ENCODE data around the gene INKA2. TPM values are rescaled to one million over a fixed set of nuclear protein-coding genes. Genes with fewer than 3 reads are reported as not detected.

INKA2 gene
- total and polyA plus RNA-seq, 9 donors, result 2.3 to 22.2 (median 5.9) TPM

DNA sequence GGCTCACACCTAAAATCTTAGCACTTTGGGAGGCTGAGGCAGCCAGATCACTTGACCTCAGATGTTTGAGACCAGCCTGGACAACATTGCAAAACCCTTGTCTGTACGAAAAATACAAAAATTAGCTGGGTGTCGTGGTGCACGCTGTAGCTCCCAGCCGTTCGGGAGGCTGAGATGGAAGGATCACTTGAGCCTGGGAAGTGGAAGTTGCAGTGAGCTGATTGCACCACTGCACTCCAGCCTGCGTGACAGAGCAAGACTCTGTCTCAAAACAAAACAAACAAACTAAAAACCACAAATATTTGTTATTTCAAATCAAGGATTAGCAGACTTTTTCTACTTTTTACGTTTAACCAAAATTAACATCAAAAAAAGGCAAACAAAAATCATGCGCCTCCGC lies 31.3 kb downstream of the INKA2 start:
- Histone ChIP-seq H3K4me1 (ENCODE audit: insufficient read depth) (no peaks in the 10 kb centered on the region), H3K27me3 (no peaks in the 10 kb centered on the region), H3K9me3 (no peaks in the 10 kb centered on the region), H3K27ac (no peak overlapping the region), H3K36me3 (no peaks in the 10 kb centered on the region), H3K4me3 (no peak overlapping the region)
- intact Hi-C loops (cut with DNase I), result loop anchor here in 1 of 4 donors (5.0 kb wide), 1 partner anchor 1974 kb away; no protein-coding TSS in a partner anchor
- TF ChIP-seq, protein P1, sequence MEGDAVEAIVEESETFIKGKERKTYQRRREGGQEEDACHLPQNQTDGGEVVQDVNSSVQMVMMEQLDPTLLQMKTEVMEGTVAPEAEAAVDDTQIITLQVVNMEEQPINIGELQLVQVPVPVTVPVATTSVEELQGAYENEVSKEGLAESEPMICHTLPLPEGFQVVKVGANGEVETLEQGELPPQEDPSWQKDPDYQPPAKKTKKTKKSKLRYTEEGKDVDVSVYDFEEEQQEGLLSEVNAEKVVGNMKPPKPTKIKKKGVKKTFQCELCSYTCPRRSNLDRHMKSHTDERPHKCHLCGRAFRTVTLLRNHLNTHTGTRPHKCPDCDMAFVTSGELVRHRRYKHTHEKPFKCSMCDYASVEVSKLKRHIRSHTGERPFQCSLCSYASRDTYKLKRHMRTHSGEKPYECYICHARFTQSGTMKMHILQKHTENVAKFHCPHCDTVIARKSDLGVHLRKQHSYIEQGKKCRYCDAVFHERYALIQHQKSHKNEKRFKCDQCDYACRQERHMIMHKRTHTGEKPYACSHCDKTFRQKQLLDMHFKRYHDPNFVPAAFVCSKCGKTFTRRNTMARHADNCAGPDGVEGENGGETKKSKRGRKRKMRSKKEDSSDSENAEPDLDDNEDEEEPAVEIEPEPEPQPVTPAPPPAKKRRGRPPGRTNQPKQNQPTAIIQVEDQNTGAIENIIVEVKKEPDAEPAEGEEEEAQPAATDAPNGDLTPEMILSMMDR (IDR thresholded peaks at IDR 0.05), result no peak
- TF ChIP-seq EP300 (IDR thresholded peaks at IDR 0.05) (no peak), POLR2A (IDR thresholded peaks at IDR 0.05) (no peak)
- no peak for DNase-seq
- 56 to 65% (median 60%) methylated on average over 9 of the region's 9 CpGs for WGBS, 3 donors

DNA sequence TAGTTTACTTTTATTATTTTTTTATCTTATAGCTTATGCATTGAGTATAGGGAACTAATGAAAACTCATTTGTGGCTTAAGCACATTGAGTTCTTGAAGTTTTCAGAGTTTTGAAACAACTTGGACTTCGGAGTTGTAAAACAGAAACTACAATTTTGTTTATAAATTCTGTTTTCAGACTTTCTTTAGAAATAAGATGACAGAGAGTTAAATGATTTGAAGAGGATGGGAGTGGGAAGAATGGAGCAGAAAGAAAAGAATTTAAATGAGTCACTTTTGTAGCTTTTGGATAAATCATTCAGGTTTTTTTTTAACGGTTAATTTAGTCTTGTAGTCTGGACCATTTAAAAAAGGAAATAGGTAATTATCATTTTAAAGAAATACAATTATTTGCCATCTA lies 32.3 kb downstream of the INKA2 start:
- TF ChIP-seq EP300 (IDR thresholded peaks at IDR 0.05), result no peak
- TF ChIP-seq, protein P1 (IDR thresholded peaks at IDR 0.05), result no peak
- TF ChIP-seq POLR2A (IDR thresholded peaks at IDR 0.05), result no peak
- H3K27me3 ChIP-seq, result no peaks in the 10 kb centered on the region
- H3K4me1 ChIP-seq (ENCODE audit: insufficient read depth), result no peaks in the 10 kb centered on the region
- no peak overlapping the region for H3K27ac ChIP-seq
- WGBS, 3 donors, result 37 to 59% (median 42%) methylated on average over 2 of the region's 2 CpGs
- no peak for DNase-seq
- no peaks in the 10 kb centered on the region for H3K9me3 ChIP-seq
- no peak overlapping the region for H3K4me3 ChIP-seq
- intact Hi-C loops (cut with DNase I), result loop anchor here in 1 of 4 donors (5.0 kb wide), 1 partner anchor 1975 kb away; no protein-coding TSS in a partner anchor
- H3K36me3 ChIP-seq, result no peaks in the 10 kb centered on the region

DNA sequence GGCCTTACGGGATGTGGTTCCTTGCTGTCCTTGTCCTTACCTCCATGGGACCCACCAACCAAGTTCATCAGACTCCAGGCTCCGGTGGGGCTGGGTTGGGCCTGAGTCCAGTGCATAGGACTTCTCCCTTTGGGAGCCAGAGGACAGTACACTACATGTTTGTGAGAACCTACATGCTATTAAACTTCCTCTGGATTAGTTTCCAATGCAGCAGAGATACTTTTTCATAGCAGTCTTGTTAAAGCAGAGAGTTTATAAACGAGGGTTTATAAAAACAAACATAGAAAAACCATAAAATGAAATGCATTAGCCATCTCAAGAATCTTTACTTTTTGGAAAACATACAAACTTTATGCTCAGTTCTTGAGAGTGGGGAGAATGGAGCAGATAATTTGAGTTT lies 33.4 kb downstream of the INKA2 start:
- Histone ChIP-seq H3K36me3 (no peaks in the 10 kb centered on the region), H3K4me1 (ENCODE audit: insufficient read depth) (no peaks in the 10 kb centered on the region), H3K27me3 (no peaks in the 10 kb centered on the region), H3K4me3 (no peak overlapping the region), H3K27ac (no peak overlapping the region), H3K9me3 (no peaks in the 10 kb centered on the region)
- TF ChIP-seq POLR2A (IDR thresholded peaks at IDR 0.05), result no peak
- TF ChIP-seq, protein P1 (IDR thresholded peaks at IDR 0.05), result no peak
- TF ChIP-seq EP300 (IDR thresholded peaks at IDR 0.05), result no peak
- intact Hi-C loops (cut with DNase I), result loop anchor here in 1 of 4 donors (5.0 kb wide), 1 partner anchor 1976 kb away; no protein-coding TSS in a partner anchor
- WGBS, 3 donors, result 68 to 74% (median 71%) methylated on average over 3 of the region's 3 CpGs
- no peak for DNase-seq

DNA sequence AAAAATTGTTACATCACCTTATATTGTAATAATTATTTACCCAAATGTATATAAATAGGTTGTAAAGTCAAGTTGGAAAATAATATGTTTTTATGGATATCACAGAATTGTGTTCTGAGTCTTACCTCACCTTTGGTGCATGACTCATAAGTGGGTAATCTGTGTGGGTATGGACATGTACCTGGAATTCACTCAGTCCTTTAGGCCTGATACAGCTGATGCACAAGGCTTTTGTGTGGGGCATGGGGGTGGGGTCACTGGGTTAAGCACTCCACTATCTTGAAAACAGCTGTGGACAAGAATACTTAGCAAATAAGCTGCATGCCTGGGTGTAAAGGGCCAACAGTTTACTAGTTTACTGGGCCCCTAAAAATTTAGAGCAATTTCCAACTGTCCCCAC lies 34.4 kb downstream of the INKA2 start:
- no peaks in the 10 kb centered on the region for H3K27me3 ChIP-seq
- H3K4me3 ChIP-seq, result no peak overlapping the region
- no peak for DNase-seq
- no peaks in the 10 kb centered on the region for H3K36me3 ChIP-seq
- intact Hi-C loops (cut with DNase I), result loop anchor here in 1 of 4 donors (5.0 kb wide), 1 partner anchor 1978 kb away; no protein-coding TSS in a partner anchor
- H3K9me3 ChIP-seq, result no peaks in the 10 kb centered on the region
- TF ChIP-seq, protein P1 (IDR thresholded peaks at IDR 0.05), result no peak
- TF ChIP-seq EP300 (IDR thresholded peaks at IDR 0.05), result no peak
- no peak for TF ChIP-seq POLR2A (IDR thresholded peaks at IDR 0.05)
- H3K4me1 ChIP-seq (ENCODE audit: insufficient read depth), result no peaks in the 10 kb centered on the region
- H3K27ac ChIP-seq, result no peak overlapping the region
